ENCODE results near the gene GCAT. TPM values are rescaled to one million over a fixed set of nuclear protein-coding genes. Genes with fewer than 3 reads are reported as not detected.

The GCAT gene
- total and polyA plus RNA-seq, 9 of the 15 experiments (the other 6 are each of a cell fraction or from before 2014, with no cell fraction given), result 1.9 to 69.9 (median 26.4) TPM

GRCh38 chr22:37817705-37818408 lies 10.1 kb downstream of the GCAT start (continued):
- TF ChIP-seq E2F8 (IDR thresholded peaks at IDR 0.05; ENCODE audit: low read depth, partially characterized antibody), result no peak
- no peak for TF ChIP-seq ETV1 (tag; conservative IDR thresholded peaks at IDR 0.05; ENCODE audit: low read depth)
- TF ChIP-seq ATF1 (CRISPR knock-in tag; IDR thresholded peaks at IDR 0.05), result no peak
- 0 out of 2 replicates have a peak, but pooled peaks have one; percentile 16 for TF ChIP-seq ATF1 (tag; IDR thresholded peaks at IDR 0.05)
- no peak for TF ChIP-seq FOS (IDR thresholded peaks at IDR 0.05; ENCODE audit: extremely low read depth, insufficient read length)
- TF ChIP-seq REST (IDR thresholded peaks at IDR 0.05; ENCODE audit: borderline replicate concordance), result peak; percentile 69
- peak; percentile 44; the same call in 1 of the 2 replicates for TF ChIP-seq REST (CRISPR knock-in tag; IDR thresholded peaks at IDR 0.05; ENCODE audit: low read depth)
- peak; percentile 55; the same call in 1 of the 2 replicates for TF ChIP-seq ZBTB7A (IDR thresholded peaks at IDR 0.05; ENCODE audit: borderline replicate concordance, control insufficient read depth, low read depth, low read length)
- peak; percentile 46; the same call in 1 of the 2 replicates for TF ChIP-seq STAG1 (CRISPR knock-in tag; IDR thresholded peaks at IDR 0.05; ENCODE audit: borderline replicate concordance)
- peak; percentile 26; the same call in 1 of the 2 replicates for TF ChIP-seq POLR2AphosphoS5 (IDR thresholded peaks at IDR 0.05; ENCODE audit: control insufficient read depth, insufficient read depth, low read depth, low read length)
- TF ChIP-seq KAT2B (IDR thresholded peaks at IDR 0.05; ENCODE audit: low read depth, low read length), result no peak
- no peak for TF ChIP-seq ZNF174 (CRISPR knock-in tag; IDR thresholded peaks at IDR 0.05)
- TF ChIP-seq CTBP1 (IDR thresholded peaks at IDR 0.05; ENCODE audit: borderline replicate concordance), result peak; percentile 61; the same call in 1 of the 2 replicates
- no peak for TF ChIP-seq DDX20 (tag; IDR thresholded peaks at IDR 0.05; ENCODE audit: low read depth)
- peak; percentile 83 for TF ChIP-seq ZFX (CRISPR knock-in tag; IDR thresholded peaks at IDR 0.05)
